Keratinocyte (primary cell): Measurements from ENCODE around the gene PAX8. TPM values are rescaled to one million over a fixed set of nuclear protein-coding genes. Genes with fewer than 3 reads are reported as not detected.

Experiments
- DNase-seq: peaks from one replicate; pipeline ENCODE4 v3.0.0-alpha.2; 2011; ENCODE audit warnings: low read depth, missing footprints, low spot score
- FAIRE-seq: peaks from 2 replicates; lab custom pipeline; 2011; peaks lifted over from hg19 to GRCh38; lab: Jason Lieb, UNC
- H2AFZ ChIP-seq: 2 replicates; pipeline ENCODE4 v1.6.0; 2012; ENCODE audit warnings: low read length, control low read depth, inconsistent platforms; ENCODE audit not compliant: control insufficient read depth
- H3K27ac ChIP-seq: 2 replicates; pipeline ENCODE4 v1.5.1; 2011; ENCODE audit warnings: low read length; ENCODE audit not compliant: control insufficient read depth, insufficient read depth
- H3K27me3 ChIP-seq: 3 replicates; pipeline ENCODE4 v1.6.0; 2011; ENCODE audit warnings: low read length; ENCODE audit not compliant: control insufficient read depth, insufficient read depth; ENCODE audit errors: extremely low read depth
- H3K36me3 ChIP-seq, 2 experiments: 2 replicates in 1 of 2; 3 replicates in 1 of 2; pipeline ENCODE4 v1.5.1; 2011; ENCODE audit warnings: low read length in 2 of 2, mild to moderate bottlenecking in 1 of 2; ENCODE audit not compliant: control insufficient read depth in 2 of 2, insufficient read depth in 2 of 2; ENCODE audit errors: extremely low read depth in 1 of 2
- H3K4me1 ChIP-seq: 3 replicates; pipeline ENCODE4 v1.5.1; 2011; ENCODE audit warnings: low read length; ENCODE audit not compliant: control insufficient read depth, insufficient read depth; ENCODE audit errors: extremely low read depth
- H3K4me2 ChIP-seq: 3 replicates; pipeline ENCODE4 v1.6.0; 2011; ENCODE audit warnings: low read depth, low read length; ENCODE audit not compliant: control insufficient read depth, insufficient read depth; ENCODE audit errors: extremely low read depth
- H3K4me3 ChIP-seq, 3 experiments: fragments of 200-600 bp in 1 of 3; sonication (generic) in 1 of 3; 2 replicates in 2 of 3; 3 replicates in 1 of 3; pipeline ENCODE4 v1.5.1; 2011 to 2016; ENCODE audit warnings: low read length in 3 of 3, mild to moderate bottlenecking in 3 of 3, control low read depth in 2 of 3, inconsistent platforms in 1 of 3, low read depth in 1 of 3, mixed read lengths in 1 of 3, mixed run types in 1 of 3, moderate library complexity in 1 of 3; ENCODE audit not compliant: control insufficient read depth in 2 of 3, insufficient read depth in 2 of 3; ENCODE audit errors: extremely low read depth in 1 of 3
- H3K79me2 ChIP-seq: 2 replicates; pipeline ENCODE4 v1.6.0; 2012; ENCODE audit warnings: low read length; ENCODE audit not compliant: control insufficient read depth, insufficient read depth
- H3K9ac ChIP-seq: 3 replicates; pipeline ENCODE4 v1.6.0; 2011; ENCODE audit warnings: low read length; ENCODE audit not compliant: control insufficient read depth, insufficient read depth; ENCODE audit errors: extremely low read depth
- H3K9me1 ChIP-seq: 3 replicates; pipeline ENCODE4 v1.6.0; 2011; ENCODE audit warnings: low read length; ENCODE audit not compliant: control insufficient read depth, insufficient read depth; ENCODE audit errors: extremely low read depth
- H3K9me3 ChIP-seq: 2 replicates; pipeline ENCODE4 v1.5.1; 2012; ENCODE audit warnings: low read depth, low read length; ENCODE audit not compliant: control insufficient read depth
- H4K20me1 ChIP-seq: 3 replicates; pipeline ENCODE4 v1.6.0; 2011; ENCODE audit warnings: low read length; ENCODE audit not compliant: control insufficient read depth, insufficient read depth; ENCODE audit errors: extremely low read depth
- EZH2 ChIP-seq: IDR thresholded peaks from one replicate; pipeline ENCODE4 v1.6.1; 2012; ENCODE audit warnings: inconsistent platforms, mild to moderate bottlenecking, low read length, moderate library complexity
- dilution Hi-C: fragments of 300-500 bp; cut with MboI; formaldehyde crosslinking; loops from one replicate; pipeline ENCODE4 v1.7.0; 2020; ENCODE audit warnings: low sequenced_read_pairs; ENCODE audit not compliant: extremely low pct_ligation_motif_present
- polyA plus RNA-seq, 5 experiments: library from polyadenylated mRNA; depleted of rRNA in 3 of 5; stranded (reverse) in 3 of 5; stranded (forward) in 1 of 5; unstranded in 1 of 5; fragments of >200 nt; gene quantifications; 1 replicate in 1 of 5; 2 replicates in 3 of 5; 3 replicates in 1 of 5; pipeline versions ENCODE4 v1.2.1 to v1.2.3, GENCODE V29; 2011 to 2012; ENCODE audit warnings: missing spikeins in 2 of 5, low read depth in 1 of 5, low replicate concordance in 1 of 5
- TF ChIP-seq, protein P1 (sequence below), 3 experiments: IDR thresholded peaks in 1 of 3; conservative IDR thresholded peaks in 1 of 3; optimal IDR thresholded peaks in 1 of 3; 2 replicates in 2 of 3; 3 replicates in 1 of 3; pipeline versions ENCODE3 to v1.5.1; 2011; ENCODE audit warnings: low read length in 3 of 3, mild to moderate bottlenecking in 3 of 3, moderate library complexity in 2 of 3, control low read depth in 1 of 3, inconsistent platforms in 1 of 3; ENCODE audit not compliant: insufficient read depth in 2 of 3; ENCODE audit errors: extremely low read depth in 1 of 3

Gene PAX8
- polyA plus RNA-seq, 1 donor (not counting 4 experiments of a cell fraction or from before 2014, with no cell fraction given): 3.4 TPM

DNA sequence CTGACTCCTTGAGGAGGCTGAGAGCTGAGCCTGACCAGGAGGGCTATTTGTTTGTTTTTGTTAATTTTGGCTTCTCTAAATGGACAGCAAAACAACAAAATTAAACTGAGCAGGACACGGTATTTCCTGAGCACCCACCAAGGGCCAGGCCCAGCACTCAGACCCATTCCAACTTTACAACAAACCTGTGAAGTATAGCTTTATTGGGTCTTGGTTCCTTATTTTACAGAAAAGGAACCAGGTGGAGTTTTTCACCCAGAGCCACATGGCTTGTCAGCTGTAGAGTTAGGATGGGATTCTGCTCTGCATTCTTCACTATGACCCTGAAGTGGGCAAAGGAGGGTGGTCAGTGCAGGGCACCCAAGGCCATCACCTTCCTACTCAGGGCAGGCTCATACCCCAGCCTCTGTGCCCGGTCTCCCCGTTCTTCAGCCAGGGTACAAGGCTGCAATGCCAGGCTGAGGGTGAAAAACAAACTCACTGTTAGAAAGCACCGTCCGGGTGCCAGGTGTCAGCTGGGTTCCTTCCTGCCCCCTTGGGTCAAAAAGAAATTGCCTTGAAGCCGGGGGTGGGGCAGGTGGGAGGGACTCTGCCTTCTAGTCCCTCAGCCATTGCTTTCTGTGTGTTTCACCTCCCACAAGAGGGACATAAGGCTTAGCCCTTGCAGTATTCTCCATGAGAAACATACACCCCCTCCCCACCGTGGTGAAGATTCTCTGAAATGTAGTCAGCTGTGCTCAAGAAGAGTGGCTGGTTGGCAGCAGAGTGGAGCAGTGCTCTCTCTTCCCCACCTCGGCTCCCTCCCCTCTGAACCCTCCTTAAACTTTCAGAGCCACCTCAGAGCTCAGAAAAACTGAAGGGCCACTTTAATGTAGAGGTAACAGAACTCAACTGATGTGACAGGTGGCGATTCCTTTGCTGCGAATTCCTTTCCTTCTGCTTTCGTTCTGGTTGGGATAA is 102.7 kb downstream of the PAX8 start:
- TF ChIP-seq, protein P1, sequence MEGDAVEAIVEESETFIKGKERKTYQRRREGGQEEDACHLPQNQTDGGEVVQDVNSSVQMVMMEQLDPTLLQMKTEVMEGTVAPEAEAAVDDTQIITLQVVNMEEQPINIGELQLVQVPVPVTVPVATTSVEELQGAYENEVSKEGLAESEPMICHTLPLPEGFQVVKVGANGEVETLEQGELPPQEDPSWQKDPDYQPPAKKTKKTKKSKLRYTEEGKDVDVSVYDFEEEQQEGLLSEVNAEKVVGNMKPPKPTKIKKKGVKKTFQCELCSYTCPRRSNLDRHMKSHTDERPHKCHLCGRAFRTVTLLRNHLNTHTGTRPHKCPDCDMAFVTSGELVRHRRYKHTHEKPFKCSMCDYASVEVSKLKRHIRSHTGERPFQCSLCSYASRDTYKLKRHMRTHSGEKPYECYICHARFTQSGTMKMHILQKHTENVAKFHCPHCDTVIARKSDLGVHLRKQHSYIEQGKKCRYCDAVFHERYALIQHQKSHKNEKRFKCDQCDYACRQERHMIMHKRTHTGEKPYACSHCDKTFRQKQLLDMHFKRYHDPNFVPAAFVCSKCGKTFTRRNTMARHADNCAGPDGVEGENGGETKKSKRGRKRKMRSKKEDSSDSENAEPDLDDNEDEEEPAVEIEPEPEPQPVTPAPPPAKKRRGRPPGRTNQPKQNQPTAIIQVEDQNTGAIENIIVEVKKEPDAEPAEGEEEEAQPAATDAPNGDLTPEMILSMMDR (optimal IDR thresholded peaks at IDR 0.05 in 1 of 3, IDR thresholded peaks at IDR 0.05 in 1 of 3, conservative IDR thresholded peaks at IDR 0.05 in 1 of 3; ENCODE audit: extremely low read depth in 1 of 3, insufficient read depth in 2 of 3, low read length in 3 of 3): no peak
- no peak for TF ChIP-seq EZH2
- Histone ChIP-seq H3K4me2 (no peak overlapping the region), H3K9ac (no peak overlapping the region), H3K27me3 (no peaks in the 10 kb centered on the region), H4K20me1 (no peaks in the 10 kb centered on the region), H3K36me3 (peaks cover 0 to 2% of the 10 kb centered on the region in 2 experiments), H3K79me2 (no peaks in the 10 kb centered on the region), H3K4me1 (no peaks in the 10 kb centered on the region), H3K9me1 (peaks cover 2% of the 10 kb centered on the region), H3K9me3 (no peaks in the 10 kb centered on the region), H3K27ac (no peak overlapping the region), H3K4me3 (no peak overlapping the region), H2AFZ (no peak overlapping the region)
- DNase-seq (no peak), FAIRE-seq (no peak)
- dilution Hi-C loops: no loop called here

GRCh38 chr2:113175042-113175628 is 103.6 kb downstream of the PAX8 start:
- TF ChIP-seq, protein P1 (optimal IDR thresholded peaks at IDR 0.05 in 1 of 3, IDR thresholded peaks at IDR 0.05 in 1 of 3, conservative IDR thresholded peaks at IDR 0.05 in 1 of 3; ENCODE audit: extremely low read depth in 1 of 3, insufficient read depth in 2 of 3, low read length in 3 of 3): no peak
- TF ChIP-seq EZH2: no peak

More at GRCh38 chr2:113175042-113175628, 103.6 kb downstream of the PAX8 start:
- H3K4me3 ChIP-seq: no peak overlapping the region
- no peaks in the 10 kb centered on the region for H3K27me3 ChIP-seq
- no peak overlapping the region for H3K9ac ChIP-seq
- peaks cover 2% of the 10 kb centered on the region for H3K9me1 ChIP-seq
- no peaks in the 10 kb centered on the region for H3K79me2 ChIP-seq
- H4K20me1 ChIP-seq: no peaks in the 10 kb centered on the region
- no peaks in the 10 kb centered on the region for H3K4me1 ChIP-seq
- H3K9me3 ChIP-seq: no peaks in the 10 kb centered on the region
- H3K4me2 ChIP-seq: no peak overlapping the region
- DNase-seq: no peak
- H3K36me3 ChIP-seq: peaks cover 0 to 4% of the 10 kb centered on the region in 2 experiments
- no peak overlapping the region for H2AFZ ChIP-seq
- dilution Hi-C loops: no loop called here
- H3K27ac ChIP-seq: no peak overlapping the region
- no peak for FAIRE-seq
